HL-60/S4 (cell line): Measurements from ENCODE around the gene LRCOL1.

ENCODE experiments used
- in situ Hi-C: fragments of 300-500 bp; cut with MboI; formaldehyde crosslinking; loops from 2 replicates; pipeline ENCODE4 v1.14.3; 2022; ENCODE audit warnings: low sequenced_read_pairs

The LRCOL1 gene

DNA sequence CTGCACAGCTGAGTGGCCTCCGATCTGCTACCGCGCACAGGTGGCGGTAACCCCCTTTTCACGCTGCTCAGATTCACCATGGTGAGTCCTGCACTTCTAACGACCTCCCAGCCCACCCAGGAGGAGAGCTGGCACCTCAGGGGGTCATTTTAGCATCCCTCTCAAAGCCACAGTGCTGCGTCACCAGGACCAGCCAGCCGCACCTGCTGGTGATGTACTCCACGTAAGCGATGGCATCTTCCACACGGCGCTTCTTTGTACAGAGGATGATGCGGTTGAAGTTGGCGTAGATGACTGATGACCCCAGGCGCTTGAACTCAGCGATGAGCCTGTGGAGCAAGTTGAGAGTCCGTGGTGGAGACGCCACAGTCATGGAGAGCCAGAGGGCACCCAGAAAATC lies 27.4 kb upstream of the LRCOL1 start:
- in situ Hi-C loops: no loop called here

DNA sequence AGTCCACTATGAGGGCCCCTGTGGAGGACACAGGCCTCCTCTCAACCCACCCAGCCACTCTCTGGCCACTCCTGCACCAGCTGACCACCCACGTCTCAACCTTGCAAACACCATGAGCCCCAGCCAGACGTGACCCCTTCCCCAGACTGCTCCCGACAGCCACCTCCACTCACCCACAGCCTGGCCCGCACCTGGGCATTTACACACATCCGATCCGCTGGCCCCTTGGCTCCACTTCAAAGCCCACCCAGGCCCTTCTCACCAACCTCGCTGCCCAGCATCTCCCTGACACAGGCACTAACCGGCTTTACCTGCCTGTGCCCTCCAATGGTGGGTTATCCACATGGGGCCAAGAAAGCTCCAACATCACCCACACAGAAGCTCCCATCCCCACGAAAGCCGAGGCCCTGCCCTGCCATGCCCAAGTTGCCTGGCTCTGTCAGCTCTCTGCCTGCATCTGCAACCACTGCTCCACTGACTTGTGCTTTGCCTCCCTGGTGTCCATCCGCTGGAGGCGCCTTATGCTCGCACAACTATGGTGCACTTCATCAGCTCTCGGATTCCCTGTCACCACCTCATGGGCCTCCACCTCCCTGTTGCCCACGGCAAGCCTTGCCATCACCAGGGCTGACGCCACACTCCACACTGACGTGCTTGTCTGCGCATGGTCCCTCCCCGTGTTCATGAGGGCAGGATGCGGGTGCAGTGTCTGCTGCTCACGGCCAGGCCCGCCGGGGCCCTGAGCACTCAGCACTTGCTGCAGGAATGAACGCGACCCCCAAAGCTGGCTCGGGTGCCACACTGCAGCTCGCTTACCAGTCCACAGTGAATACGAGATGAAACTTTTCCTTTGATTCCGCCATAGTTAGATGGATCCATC lies 24.9 kb upstream of the LRCOL1 start:
- in situ Hi-C loops: no loop called here

DNA sequence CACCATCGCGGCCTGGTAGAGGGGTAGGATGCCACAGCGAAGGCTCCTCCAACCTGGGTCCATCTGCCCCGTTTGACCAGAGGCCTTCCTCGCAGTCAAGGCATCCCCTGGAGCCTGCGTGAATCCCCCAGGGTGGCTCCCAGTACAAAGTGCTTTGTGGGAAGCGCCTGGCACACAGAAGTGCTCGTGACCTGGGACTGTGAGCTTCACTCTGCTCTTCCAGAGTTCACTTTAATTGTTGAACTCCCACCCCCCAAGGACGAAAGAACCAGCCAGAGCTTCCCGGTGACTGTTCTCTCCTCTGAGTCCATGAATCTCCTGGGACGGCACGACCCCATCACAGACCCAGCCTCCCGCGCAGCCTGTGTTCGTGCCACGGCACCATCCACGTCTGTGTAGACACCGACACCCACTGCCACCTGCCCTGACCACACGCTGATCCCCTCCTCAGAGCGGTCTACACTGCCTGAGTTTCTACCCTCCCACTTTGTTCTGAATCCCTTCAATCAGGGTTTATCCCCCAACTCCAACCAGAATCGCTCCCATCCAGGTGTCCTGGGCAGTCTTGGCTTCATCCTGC lies 24.1 kb upstream of the LRCOL1 start:
- in situ Hi-C loops: no loop called here

DNA sequence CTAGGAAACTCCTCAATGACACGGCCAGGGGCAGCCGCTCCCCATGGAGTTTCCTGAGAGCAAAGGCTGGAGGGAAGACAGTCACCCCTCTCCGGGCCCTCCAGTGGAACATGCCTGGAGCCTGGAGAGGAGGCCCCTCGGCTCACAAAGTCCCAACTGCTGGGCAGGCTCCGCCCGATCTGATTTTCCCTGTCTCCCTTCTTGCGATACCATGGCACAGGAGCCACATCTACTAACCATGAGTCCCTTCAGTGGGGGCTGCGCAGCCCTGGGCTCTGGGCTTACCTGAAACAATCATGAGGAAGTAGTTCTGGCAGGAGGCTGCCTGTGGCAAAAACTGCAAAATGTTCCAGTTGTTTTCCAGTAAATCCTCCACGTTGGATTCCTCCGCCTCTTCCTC lies 23.5 kb upstream of the LRCOL1 start:
- in situ Hi-C loops: no loop called here

DNA sequence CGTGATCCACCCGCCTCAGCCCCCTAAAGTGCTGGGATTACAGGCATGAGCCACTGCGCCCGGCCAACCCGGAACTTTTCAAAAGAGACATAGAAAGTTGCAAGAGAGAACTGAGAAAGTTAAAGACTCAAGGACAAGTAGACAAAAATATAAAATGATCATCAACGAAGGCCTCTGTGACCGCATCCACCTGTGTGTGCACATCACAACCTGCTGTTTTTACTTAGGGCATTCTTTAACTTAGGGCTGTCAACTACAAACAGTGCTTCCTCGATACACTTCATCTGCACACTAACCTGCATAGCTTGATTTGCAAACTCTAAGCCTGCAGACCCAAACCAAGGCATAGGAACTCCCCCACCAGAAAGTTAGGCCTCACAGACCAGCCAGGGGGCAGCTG lies 23.0 kb upstream of the LRCOL1 start:
- in situ Hi-C loops: no loop called here

DNA sequence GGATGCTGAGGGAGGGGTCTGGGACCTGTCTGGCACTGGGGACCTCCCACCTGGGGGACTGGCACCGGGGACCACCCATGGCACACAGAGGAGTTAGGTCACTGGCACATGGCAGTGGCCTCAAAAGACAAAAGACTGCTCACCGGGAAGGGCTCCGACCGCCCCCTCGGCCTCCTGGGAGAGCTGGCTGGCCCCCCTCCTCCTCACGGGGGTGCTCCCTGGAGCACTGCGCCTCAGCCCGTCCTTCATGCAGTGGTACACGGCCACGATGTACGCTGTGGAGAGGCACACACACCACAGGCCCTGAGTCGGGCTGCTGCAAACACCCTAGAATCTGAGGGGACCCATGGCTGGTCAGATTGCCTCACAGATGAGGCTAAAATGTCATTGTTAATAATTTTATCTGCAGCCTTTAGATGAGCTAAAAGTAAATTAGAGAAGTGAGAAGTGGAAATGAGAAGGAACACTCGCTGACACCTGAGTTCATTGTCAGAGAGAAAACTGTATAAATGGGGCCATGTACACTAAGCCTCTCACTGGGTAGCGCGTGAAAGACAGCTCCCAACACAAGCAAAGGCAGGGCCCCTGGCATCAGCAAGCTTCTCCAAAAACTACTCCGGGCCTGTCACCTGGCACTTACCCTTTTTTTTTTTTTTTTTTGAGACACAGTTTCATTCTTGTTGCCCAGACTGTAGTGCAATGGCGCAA lies 22.3 kb upstream of the LRCOL1 start:
- in situ Hi-C loops: no loop called here

DNA sequence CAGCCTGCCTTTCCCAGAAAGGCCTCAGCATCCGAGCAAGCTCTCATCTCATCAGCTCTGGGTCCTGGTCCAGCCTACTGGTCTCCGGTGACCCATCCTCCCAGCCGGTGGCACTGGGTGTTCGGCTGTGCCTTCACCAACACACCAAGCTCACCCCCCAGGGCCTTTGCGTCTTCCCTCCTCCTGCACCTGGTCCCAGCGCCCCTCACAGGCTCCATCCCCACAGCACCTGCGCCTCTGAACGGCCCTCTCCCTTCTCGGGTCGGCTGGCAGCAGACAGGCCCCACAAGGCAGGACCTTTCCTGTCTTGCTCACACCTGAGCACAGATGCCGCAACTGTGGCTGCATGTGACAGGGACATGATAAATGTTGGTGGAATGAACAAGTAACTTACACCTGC lies 21.3 kb upstream of the LRCOL1 start:
- in situ Hi-C loops: no loop called here

DNA sequence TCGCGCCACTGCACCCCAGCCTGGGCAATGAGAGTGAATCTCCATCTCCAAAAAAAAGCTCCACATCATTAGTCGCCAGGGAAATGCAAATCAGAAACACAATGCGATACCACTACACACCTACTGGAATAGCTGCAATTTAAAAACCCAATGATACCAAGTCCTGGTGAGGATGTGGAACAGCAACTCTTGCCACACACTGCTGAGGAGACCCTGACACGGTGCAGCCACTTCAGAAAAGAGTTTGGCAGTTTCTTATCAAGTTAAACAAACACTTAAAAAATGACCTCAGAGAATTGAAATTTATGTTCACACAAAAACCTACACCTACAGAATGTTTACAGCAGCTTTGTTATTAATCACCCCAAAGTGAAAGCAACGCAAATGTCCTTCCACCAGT lies 20.3 kb upstream of the LRCOL1 start:
- in situ Hi-C loops: no loop called here

DNA sequence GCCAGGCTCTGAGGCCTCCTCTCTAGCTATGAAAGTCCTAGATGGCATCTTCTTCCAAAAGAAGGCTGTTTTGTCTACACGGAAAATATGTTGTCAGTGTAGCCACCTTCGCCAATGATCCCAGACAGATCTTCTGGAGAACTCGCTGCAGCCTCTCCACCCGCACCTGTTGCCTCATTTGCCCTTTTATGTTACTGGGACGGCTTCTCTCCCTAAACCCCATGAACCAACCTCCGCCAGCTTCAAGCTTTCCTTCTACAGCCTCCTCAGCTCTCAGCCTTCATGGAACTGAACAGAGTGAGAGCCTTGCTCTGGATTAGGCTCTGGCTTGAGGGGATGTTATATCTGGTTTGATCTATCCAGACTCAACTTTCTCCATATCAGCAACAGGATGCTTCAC lies 18.9 kb upstream of the LRCOL1 start:
- in situ Hi-C loops: no loop called here

DNA sequence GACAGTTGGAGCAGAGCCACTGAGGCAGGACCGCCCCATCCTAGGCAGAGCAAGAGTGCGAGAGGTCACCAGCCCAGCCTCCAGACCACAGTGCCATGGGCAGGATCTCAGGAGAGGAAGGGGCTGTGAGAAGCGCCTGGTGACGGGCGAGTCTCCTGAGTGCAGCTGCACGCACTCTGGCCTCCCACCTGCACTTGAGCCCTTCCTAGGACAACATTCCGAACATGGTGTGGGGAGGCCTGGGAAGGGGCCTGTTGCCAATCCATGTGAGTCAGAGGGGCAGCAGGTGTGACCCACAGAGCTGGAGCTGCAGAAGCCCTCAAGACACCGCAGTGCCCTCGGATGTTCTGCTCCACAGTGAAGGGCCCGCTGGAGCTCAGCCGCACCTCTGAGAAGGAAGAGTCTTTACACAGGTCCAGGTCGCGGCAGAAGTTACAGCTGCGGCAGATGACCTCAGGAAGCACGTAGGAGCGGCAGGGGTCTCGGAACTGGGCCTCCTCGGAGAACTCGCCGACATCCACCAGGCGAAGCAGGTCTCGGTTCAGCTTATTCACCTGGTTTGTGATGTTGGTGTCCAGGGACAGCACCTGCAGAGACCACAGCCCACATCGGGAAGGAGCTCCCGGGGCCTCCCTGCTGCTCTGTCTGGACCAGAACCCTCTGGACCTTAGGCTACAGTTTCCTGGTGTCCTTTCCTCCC lies 15.5 kb upstream of the LRCOL1 start:
- in situ Hi-C loops: no loop called here

DNA sequence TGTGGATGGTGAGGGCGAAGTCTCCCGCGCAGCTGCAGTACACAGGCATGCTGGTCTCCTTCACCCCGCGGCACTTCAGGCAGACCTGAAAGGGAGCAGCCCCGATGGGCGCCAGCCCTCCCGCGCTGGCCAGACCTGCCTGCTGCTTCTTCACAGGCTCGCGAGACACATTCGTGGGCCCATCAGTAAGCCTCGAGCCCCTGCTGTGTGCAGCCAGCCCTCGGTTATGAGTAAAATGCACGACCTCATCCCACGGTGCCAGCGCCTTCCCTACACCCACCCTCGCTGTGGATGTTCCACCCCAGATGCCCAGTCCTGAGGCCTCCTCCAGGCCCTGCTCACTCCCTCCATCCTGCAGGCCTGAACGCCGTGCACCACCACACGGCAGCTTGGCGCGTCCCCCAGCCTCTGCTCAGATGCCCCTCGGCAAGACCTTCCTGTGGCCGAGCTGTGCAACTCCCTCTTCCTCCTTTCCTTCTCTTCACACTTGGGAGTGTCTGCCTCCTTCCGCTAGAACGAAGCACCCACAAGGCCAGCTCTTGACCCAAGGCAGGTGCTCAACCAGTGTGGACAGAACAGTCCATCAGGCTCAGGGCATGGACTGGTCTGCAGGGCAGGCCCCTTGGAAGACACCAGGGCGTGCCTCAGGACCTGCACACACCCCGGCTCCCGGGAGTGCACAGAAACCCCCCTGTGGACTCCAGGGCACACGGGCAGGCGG lies 14.7 kb upstream of the LRCOL1 start:
- in situ Hi-C loops: no loop called here

DNA sequence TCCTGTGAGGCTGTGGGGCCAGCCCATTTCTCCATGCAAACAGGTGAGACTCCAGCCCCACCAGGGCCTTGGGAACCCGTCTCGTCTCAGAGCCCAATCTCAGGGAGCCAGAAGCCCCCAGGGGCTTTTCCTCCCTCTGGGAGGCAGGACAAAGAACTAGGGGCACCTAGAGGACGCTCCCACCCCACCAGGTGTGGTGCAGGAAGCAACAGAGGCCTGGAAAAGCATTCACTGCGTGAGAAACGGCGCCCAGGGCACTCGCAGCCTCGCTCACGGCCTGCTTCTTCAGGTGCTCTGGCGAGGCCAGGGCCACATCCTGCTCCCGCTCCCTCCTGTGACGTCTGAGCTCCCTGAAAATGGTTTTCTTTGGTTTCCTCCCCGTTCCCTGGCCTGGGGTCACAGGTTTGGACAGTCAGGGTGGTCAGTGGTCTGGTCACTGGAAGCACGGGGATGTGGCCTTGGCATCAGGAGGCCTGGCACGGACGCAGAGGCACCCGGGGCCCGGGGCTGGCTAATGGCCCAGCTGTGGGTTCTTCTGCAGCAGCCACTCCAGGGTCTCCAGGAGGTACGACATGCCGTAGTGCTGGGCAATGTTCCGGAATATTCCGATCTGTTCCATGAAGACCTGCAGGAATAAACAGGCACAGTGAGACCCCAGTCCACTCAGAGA lies 13.9 kb upstream of the LRCOL1 start:
- in situ Hi-C loops: no loop called here

DNA sequence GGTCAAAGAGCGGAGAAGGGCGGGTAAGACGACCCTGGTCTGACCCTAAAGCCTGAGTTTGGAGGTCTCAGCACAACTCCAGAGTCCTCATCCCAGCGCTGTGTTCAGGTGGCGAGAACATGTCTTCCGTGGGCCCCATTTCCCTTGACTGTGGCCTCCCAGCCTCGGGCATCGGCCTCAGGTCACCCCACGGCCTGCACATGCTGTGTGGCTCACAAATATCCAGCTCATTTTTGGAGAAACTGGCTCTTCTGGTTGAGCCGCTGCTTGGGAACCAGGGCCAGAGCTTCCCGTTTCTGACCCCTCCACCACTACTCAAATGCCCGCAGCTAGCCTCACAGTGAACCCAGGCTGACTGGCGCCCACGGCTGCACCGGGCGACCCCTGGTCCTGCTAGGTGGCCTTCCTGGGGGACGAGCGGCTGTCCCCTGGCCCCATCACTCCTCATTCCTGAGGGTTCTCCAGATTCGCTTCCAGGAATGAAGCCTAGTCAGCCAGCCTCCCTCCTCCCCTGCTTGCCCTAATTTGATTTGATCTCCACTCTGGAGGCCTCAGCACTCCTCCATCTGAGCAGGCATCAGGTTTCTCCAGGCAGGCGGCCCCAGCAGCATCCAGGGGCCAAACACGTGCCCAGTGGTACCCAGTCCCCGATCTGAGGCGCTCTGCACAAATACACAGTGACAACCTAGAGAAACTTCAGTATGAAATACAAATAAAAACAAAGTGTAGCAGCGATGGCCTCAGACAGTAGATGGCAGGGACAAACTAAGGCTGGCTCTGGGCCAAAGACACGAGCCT lies 12.9 kb upstream of the LRCOL1 start:
- in situ Hi-C loops: no loop called here

DNA sequence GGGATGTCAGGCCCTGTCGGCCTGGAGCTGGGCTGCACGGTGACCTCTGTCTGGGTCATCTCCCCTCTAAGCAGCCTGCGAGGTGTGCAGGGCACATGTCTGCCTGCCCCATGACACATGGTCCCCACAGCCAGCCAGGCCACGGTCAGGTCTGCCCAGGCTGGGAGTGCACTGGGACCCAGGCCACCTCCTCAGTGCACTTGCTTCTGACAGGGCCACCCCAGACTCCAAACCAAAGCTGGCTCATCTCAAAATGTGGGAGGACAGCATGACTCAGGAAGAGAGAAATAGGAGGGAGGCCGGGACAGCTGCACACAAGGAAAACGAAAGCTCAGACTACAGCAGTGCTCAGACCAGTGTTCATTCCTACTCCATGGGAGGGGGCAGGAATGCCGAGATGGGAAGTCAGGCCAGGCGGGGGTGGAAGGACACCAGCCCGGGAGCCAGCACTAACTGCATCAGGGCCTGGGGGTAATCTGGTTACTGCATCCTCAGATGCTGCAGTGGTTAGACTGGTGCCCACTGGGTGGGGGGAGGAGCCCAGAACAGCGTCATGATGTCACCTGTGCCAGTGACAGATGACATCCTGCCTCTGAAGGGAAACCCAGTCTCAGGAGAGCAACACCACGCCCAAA lies 12.2 kb upstream of the LRCOL1 start:
- in situ Hi-C loops: no loop called here

DNA sequence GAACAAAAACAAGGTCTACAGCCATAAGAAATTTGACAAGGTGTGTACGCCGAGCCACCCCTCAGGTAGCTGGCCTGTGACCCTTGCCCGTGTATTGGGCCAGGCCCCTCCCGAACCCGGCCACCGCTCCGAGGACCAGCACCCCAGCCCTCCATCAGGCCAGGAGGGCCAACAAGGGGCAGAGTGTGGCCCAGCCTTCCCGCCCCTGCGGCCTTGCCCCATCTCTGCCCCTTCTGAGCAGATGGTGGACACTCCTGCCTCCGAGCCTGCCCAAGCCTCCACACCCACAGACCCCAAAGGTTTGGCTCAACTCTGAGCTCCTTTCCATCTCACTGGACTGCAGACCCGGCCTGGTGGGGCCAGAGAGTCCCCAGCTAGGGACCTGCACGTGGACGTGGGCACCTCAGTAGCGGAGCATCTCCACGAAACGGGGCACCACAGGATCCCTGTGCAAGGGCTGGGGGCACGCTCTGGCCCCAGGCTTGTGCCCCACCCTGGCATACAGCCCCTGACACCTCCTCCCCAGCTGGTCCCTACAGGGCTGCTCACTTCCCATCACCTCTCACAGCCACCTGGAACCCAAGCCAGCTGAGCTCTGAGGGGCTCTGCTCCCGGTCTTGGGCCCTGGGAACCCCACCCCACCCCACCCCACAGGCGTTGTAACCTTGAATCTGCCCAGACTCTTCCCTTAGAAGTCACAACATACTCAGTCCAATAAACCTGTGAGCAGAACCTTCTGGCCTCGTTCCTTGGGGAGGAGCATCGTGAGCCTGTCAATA lies 11.5 kb upstream of the LRCOL1 start:
- in situ Hi-C loops: no loop called here

DNA sequence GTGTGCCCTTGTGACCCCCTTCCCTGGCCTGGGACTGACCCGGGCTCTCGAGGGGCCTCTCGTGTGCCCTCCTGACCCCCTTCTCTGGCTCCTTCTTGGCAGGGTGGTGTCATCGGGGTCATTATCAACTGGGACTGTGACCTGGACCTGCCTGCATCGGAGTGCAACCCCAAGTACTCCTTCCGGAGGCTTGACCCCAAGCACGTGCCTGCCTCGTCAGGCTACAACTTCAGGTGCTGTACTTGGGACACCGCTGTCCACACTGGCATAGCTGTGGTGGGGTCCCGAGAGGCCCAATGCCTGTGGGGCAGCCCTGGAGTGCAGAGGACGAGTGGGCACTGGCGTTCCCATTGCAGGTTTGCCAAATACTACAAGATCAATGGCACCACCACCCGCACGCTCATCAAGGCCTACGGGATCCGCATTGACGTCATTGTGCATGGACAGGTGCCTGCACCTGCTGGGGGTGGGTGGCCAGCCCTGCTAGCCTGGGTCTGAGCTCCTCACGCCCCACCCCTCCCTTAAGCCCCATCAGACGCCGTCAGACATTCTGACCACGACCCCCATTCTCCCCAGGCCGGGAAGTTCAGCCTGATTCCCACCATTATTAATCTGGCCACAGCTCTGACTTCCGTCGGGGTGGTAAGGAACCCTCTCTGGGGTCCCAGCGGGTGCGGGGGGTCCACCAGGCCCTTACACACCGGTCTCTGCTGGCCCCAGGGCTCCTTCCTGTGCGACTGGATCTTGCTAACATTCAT lies 10.7 kb upstream of the LRCOL1 start:
- in situ Hi-C loops: no loop called here

DNA sequence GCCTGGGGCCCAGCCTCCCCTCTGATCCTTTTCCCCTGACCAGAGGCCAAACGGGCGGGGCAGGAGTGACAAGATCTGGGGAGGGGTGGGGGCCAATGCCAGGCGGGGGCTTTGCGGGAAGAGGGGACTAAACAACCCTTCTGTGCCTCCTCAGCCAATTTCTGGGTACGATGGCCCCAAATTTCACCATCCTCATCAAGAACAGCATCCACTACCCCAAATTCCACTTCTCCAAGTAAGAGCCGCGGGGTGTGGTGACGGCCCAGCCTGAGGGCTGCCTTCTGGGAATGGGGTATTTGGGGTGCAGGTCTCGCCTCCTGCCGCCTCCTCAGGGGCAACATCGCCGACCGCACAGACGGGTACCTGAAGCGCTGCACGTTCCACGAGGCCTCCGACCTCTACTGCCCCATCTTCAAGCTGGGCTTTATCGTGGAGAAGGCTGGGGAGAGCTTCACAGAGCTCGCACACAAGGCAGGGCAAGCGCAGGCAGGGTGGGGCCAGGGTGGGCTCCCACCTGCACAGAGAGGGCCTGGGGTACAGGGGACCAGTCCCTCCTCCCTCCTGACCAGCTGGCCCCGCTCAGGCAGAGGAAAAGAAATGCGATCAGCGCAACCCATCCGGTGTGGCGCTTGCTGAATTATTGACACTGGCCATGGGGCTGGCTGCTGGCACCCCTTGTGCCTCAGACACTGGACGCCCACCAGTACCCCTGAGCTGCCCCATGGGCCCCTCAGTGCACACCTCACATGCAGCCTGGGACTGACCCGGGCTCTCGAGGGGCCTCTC lies 9.9 kb upstream of the LRCOL1 start:
- in situ Hi-C loops: no loop called here
